Hepatic stellate cell (primary cell): ENCODE data around the gene TROAP.
"Not testable (repeated sequence)": the region's sequence is repeated elsewhere in the genome, so short reads cannot be mapped to it uniquely, and the experiment has no call there.

Experiments
- DNase-seq: peaks from one replicate; pipeline ENCODE4 v3.0.0; 2011; ENCODE audit warnings: low spot score

Gene TROAP

GRCh38 chr12:49295082-49295936 is 27.7 kb upstream of the TROAP start, which contains the start of gene PRPH:
Gene PRPH, plus strand, starts transcription at chr12:49295147. Its CDS starts 54 bp downstream, at chr12:49295201.
- DNase-seq: no peak

GRCh38 chr12:49296034-49296835 is 26.8 kb upstream of the TROAP start:
- DNase-seq: no peak

GRCh38 chr12:49296836-49297694 is 26.0 kb upstream of the TROAP start:
- no peak for DNase-seq

- no peak for DNase-seq
Measured at GRCh38 chr12:49297695-49298060, 25.4 kb upstream of the TROAP start.

- DNase-seq: no peak
Measured at GRCh38 chr12:49298160-49298559, 24.9 kb upstream of the TROAP start.

- no peak for DNase-seq
Measured at GRCh38 chr12:49301760-49302159, 21.3 kb upstream of the TROAP start.

- peak; percentile 53 for DNase-seq
Measured at GRCh38 chr12:49304161-49304560, 18.9 kb upstream of the TROAP start.

GRCh38 chr12:49305762-49306510 is 17.1 kb upstream of the TROAP start:
- DNase-seq: no peak

- no peak for DNase-seq
Measured at GRCh38 chr12:49309386-49309785, 13.7 kb upstream of the TROAP start.

GRCh38 chr12:49310451-49311000 is 12.5 kb upstream of the TROAP start:
- not testable (repeated sequence) for DNase-seq

GRCh38 chr12:49314811-49315210 is 8.2 kb upstream of the TROAP start:
- DNase-seq: no peak

GRCh38 chr12:49317118-49317517 is 5.9 kb upstream of the TROAP start:
- DNase-seq: not testable (repeated sequence)

GRCh38 chr12:49320411-49321103 is 2.5 kb upstream of the TROAP start:
- DNase-seq: not testable (repeated sequence)

- no peak for DNase-seq
Measured at GRCh38 chr12:49322367-49322707, 718 bp upstream of the TROAP start.

- DNase-seq: no peak
Measured at GRCh38 chr12:49323524-49324097, 556 bp downstream of the TROAP start.

GRCh38 chr12:49325606-49326005 is 2.6 kb downstream of the TROAP start:
- DNase-seq: no peak

GRCh38 chr12:49327368-49327767 is 4.3 kb downstream of the TROAP start:
- DNase-seq: no peak

- DNase-seq: no peak
Measured at GRCh38 chr12:49327887-49328286, 4.8 kb downstream of the TROAP start.

- DNase-seq: no peak
Measured at GRCh38 chr12:49328816-49329215, 5.8 kb downstream of the TROAP start.

- no peak for DNase-seq
Measured at GRCh38 chr12:49330032-49330619, 7.1 kb downstream of the TROAP start.
